Stimulated activated CD4-positive, alpha-beta T cell treated with anti-CD3 and anti-CD28 coated beads, Interleukin-12 subunit alpha, Interleukin-12 subunit beta, amount 100 ng/mL, for 24 hours (primary cell): ENCODE data around the gene PIGX.

Experiments used
- DNase-seq, 2 experiments: peaks; one replicate each; pipeline ENCODE4 v3.0.0-alpha.2; 2020; ENCODE audit warnings: low read depth in 2 of 2

The PIGX gene

GRCh38 chr3:196757876-196758739, 45.9 kb downstream of the PIGX start:
- DNase-seq = no peak

GRCh38 chr3:196763179-196763578, 51.0 kb downstream of the PIGX start:
- no peak for DNase-seq

GRCh38 chr3:196765454-196765853, 53.3 kb downstream of the PIGX start:
- no peak for DNase-seq

GRCh38 chr3:196771067-196771466, 58.9 kb downstream of the PIGX start:
- no peak for DNase-seq

GRCh38 chr3:196772102-196772501, 59.9 kb downstream of the PIGX start:
- no peak for DNase-seq

- no peak for DNase-seq
These were observed 60.7 kb downstream of the PIGX start for GRCh38 chr3:196772897-196773296.

- no peak for DNase-seq
These were observed 62.1 kb downstream of the PIGX start for GRCh38 chr3:196774191-196774820.

GRCh38 chr3:196774848-196775422, 62.8 kb downstream of the PIGX start:
- DNase-seq = no peak

- DNase-seq = no peak
These were observed 63.8 kb downstream of the PIGX start for GRCh38 chr3:196775938-196776337.

GRCh38 chr3:196777836-196778235, 65.7 kb downstream of the PIGX start:
- DNase-seq = no peak

- no peak for DNase-seq
These were observed 66.6 kb downstream of the PIGX start for GRCh38 chr3:196778755-196779154.

- DNase-seq = no peak
These were observed 70.3 kb downstream of the PIGX start for GRCh38 chr3:196782511-196782910.
